Measurements from ENCODE around the gene RTL10. TPM values are rescaled to one million over a fixed set of nuclear protein-coding genes. Genes with fewer than 3 reads are reported as not detected.

The RTL10 gene
- total and polyA plus RNA-seq, 10 of the 15 experiments (the other 5 are each of a cell fraction or from before 2014, with no cell fraction given) = 5.3 to 18.1 (median 10.3) TPM

GRCh38 chr22:19853058-19853878 is 1.4 kb downstream of the RTL10 start:
- in situ Hi-C loops (cut with MboI) = no loop called here
- H3K4me2 ChIP-seq (ENCODE audit: control insufficient read depth, insufficient read depth) = peak overlapping the region; percentile 97
- H4K20me1 ChIP-seq (ENCODE audit: control insufficient read depth, insufficient read depth) = no peaks in the 10 kb centered on the region
- H3K79me2 ChIP-seq (ENCODE audit: control insufficient read depth, insufficient read depth, low read length) = peaks cover 41% of the 10 kb centered on the region
- BruUV-seq (replicated peaks) = TSS peak; percentile 59
- H3K36me3 ChIP-seq (ENCODE audit: control insufficient read depth in 2 of 2, insufficient read depth in 2 of 2, low read length in 1 of 2) = peaks cover 11 to 12% of the 10 kb centered on the region in 2 experiments
- FAIRE-seq = no peak
- ATAC-seq = no peak
- no peaks in the 10 kb centered on the region for H3K27me3 ChIP-seq (replicated peaks in 1 of 2; ENCODE audit: control insufficient read depth in 2 of 2, insufficient read depth in 2 of 2, low read length in 1 of 2)
- peak overlapping the region; percentile 71 for H3K27ac ChIP-seq (ENCODE audit: control insufficient read depth, insufficient read depth)
- ChIA-PET CTCF (interaction anchor here (1.0 kb wide), 1 partner anchor 123 kb away, joined by 5 read pairs; no protein-coding TSS in a partner anchor), POLR2A (interaction anchor here (0.6 to 1.0 kb wide), 2 partner anchors 18 to 377 kb away, joined by 3 to 9 read pairs; no protein-coding TSS in a partner anchor), SMC1A (ENCODE audit: uncharacterized antibody, unreplicated experiment) (no interaction called here), RAD21 (ENCODE audit: unreplicated experiment) (no interaction called here)
- intact Hi-C loops (cut with micrococcal nuclease; ENCODE audit: unreplicated experiment) = no loop called here
- 40% methylated on average over 11 of the region's 11 CpGs for WGBS (ENCODE audit: insufficient coverage, insufficient replicate concordance, low lambda C conversion rate, missing lambda C conversion rate)
- no peak for DNase-seq (ENCODE audit: low read depth, low spot score)
- H3K4me1 ChIP-seq (ENCODE audit: control insufficient read depth, insufficient read depth, low read length) = peaks cover 9% of the 10 kb centered on the region
- no peaks in the 10 kb centered on the region for H3K9me3 ChIP-seq (replicated peaks; ENCODE audit: control insufficient read depth, insufficient read depth, low read length)
- H2AFZ ChIP-seq (ENCODE audit: control insufficient read depth, low read depth, low read length) = no peak overlapping the region
- H3K9ac ChIP-seq (ENCODE audit: control insufficient read depth, insufficient read depth, low read length) = peak overlapping the region; percentile 86
- H3K4me3 ChIP-seq = peak overlapping the region; percentile 93
- TF ChIP-seq LARP7 (IDR thresholded peaks at IDR 0.05) = no peak
- no peak for TF ChIP-seq REST (IDR thresholded peaks at IDR 0.05; ENCODE audit: low read depth, low read length)
- TF ChIP-seq CUX1 (IDR thresholded peaks at IDR 0.05; ENCODE audit: insufficient replicate concordance, low read depth, low read length) = no peak
- TF ChIP-seq BHLHE40 (IDR thresholded peaks at IDR 0.05; ENCODE audit: borderline replicate concordance in 1 of 2, low read depth in 2 of 2, low read length in 1 of 2) = no peak
- TF ChIP-seq ETV6 (conservative IDR thresholded peaks at IDR 0.05 in 1 of 2, IDR thresholded peaks at IDR 0.05 in 1 of 2; ENCODE audit: borderline replicate concordance in 1 of 2, low read depth in 1 of 2) = no peak
- TF ChIP-seq SREBF2 (IDR thresholded peaks at IDR 0.05; ENCODE audit: low read length) = no peak
- TF ChIP-seq TCF3 (IDR thresholded peaks at IDR 0.05; ENCODE audit: borderline replicate concordance, insufficient read depth, low read depth, low read length) = no peak
- TF ChIP-seq E4F1 (IDR thresholded peaks at IDR 0.05; ENCODE audit: borderline replicate concordance, partially characterized antibody) = no peak
- TF ChIP-seq SIX5 (IDR thresholded peaks at IDR 0.05; ENCODE audit: low read depth, low read length, severe bottlenecking) = no peak
- TF ChIP-seq IRF4 (IDR thresholded peaks at IDR 0.05; ENCODE audit: low read depth, low read length) = no peak
